GM12872 (cell line): ENCODE results near the gene MINDY4.

Source experiments
- CTCF ChIP-seq: IDR thresholded peaks from 3 replicates; pipeline ENCODE4 v1.5.1; 2011; ENCODE audit warnings: low read depth, mild to moderate bottlenecking, low read length, moderate library complexity; ENCODE audit not compliant: insufficient read depth

The MINDY4 gene

GRCh38 chr7:30790356-30790755 is 19.1 kb downstream of the MINDY4 start:
- no peak for TF ChIP-seq CTCF

- TF ChIP-seq CTCF, result no peak
Measured at GRCh38 chr7:30791114-30791513, 19.9 kb downstream of the MINDY4 start.

GRCh38 chr7:30795161-30795948 is 24.1 kb downstream of the MINDY4 start:
- 0 out of 3 replicates have a peak, but pooled peaks have one; percentile 8 for TF ChIP-seq CTCF

- no peak for TF ChIP-seq CTCF
Measured at GRCh38 chr7:30796105-30796869, 25.1 kb downstream of the MINDY4 start.

GRCh38 chr7:30797176-30798040 is 26.2 kb downstream of the MINDY4 start:
- no peak for TF ChIP-seq CTCF

GRCh38 chr7:30799206-30799975 is 28.2 kb downstream of the MINDY4 start:
- TF ChIP-seq CTCF, result no peak
